ENCODE measurements around the gene AP2M1. TPM values are rescaled to one million over a fixed set of nuclear protein-coding genes. Genes with fewer than 3 reads are reported as not detected.

Gene AP2M1
- total and polyA plus RNA-seq, 2 of the 13 experiments (the other 11 are each of a cell fraction or from before 2014, with no cell fraction given) = 126 to 146 TPM

- H3K9ac ChIP-seq (ENCODE audit: insufficient read depth, low read depth, low read length) = peak overlapping the region; percentile 89
- H3K36me3 ChIP-seq (replicated peaks in 1 of 2; ENCODE audit: control insufficient read depth in 1 of 2, insufficient read depth in 2 of 2, low read length in 2 of 2) = peaks cover 2 to 6% of the 10 kb centered on the region in 2 experiments; a peak in 3 of 5 replicates
- intact Hi-C loops (cut with micrococcal nuclease; ENCODE audit: unreplicated experiment) = loop anchor here (2.0 to 5.0 kb wide), 2 partner anchors 92 to 239 kb away; no protein-coding TSS in a partner anchor
- H2AFZ ChIP-seq (ENCODE audit: low read length) = peak overlapping the region; percentile 56
- H3K27ac ChIP-seq (ENCODE audit: extremely low read length, insufficient read depth, low read length) = peak overlapping the region; percentile 61
- no TSS peak for BruUV-seq (replicated peaks)
- CTCF ChIA-PET (ENCODE audit: low intra/inter-chr PET ratio, low total read pairs) = no interaction called here
- H3K4me2 ChIP-seq (ENCODE audit: low read depth, low read length) = peak overlapping the region; percentile 82
- peak overlapping the region; percentile 86 to 94 (median 93) for H3K4me3 ChIP-seq (replicated peaks in 1 of 3; ENCODE audit: insufficient read depth in 1 of 3, low read depth in 2 of 3, low read length in 3 of 3)
- POLR2A ChIA-PET = interaction anchor here (0.7 to 2.8 kb wide), 12 partner anchors 9 to 250 kb away, joined by 3 to 28 read pairs (median 5); partner anchors contain the start of genes ABCC5, ABCF3, DVL3 and PARL
- in situ Hi-C loops (cut with HindIII; ENCODE audit: extremely low pct_ligation_motif_present, low pct_unique_long_range_greater_than_20kb) = loop anchor here (25.0 kb wide), 1 partner anchor 247 kb away; the partner anchor contains the start of gene PARL
- no peaks in the 10 kb centered on the region for H4K20me1 ChIP-seq (ENCODE audit: insufficient read depth, low read length)
- no peaks in the 10 kb centered on the region for H3K9me3 ChIP-seq (ENCODE audit: low read length)
- 4% methylated on average over 35 of the region's 37 CpGs for WGBS (ENCODE audit: low lambda C conversion rate)
- FAIRE-seq (peak; percentile 61), DNase-seq (ENCODE audit: low spot score) (peak; percentile 74), ATAC-seq (peak; percentile 81)
- H3K4me1 ChIP-seq (ENCODE audit: insufficient read depth, low read length) = peaks cover 23% of the 10 kb centered on the region
- peaks cover 30% of the 10 kb centered on the region for H3K79me2 ChIP-seq (ENCODE audit: insufficient read depth, low read length)
- H3K27me3 ChIP-seq (ENCODE audit: control insufficient read depth in 1 of 2, insufficient read depth in 2 of 2, low read length in 2 of 2) = no peaks in the 10 kb centered on the region; a peak in 1 of 5 replicates
- no peak for TF ChIP-seq ETS1 (CRISPR knock-in tag; IDR thresholded peaks at IDR 0.05)
- no peak; the same call in 1 of the 2 replicates for TF ChIP-seq KDM4B (CRISPR knock-in tag; IDR thresholded peaks at IDR 0.05)
- peak; percentile 39; the same call in 1 of the 2 replicates for TF ChIP-seq EHMT2 (IDR thresholded peaks at IDR 0.05; ENCODE audit: borderline replicate concordance, low read depth, low read length)
- TF ChIP-seq POLR2A (IDR thresholded peaks at IDR 0.05; ENCODE audit: insufficient read depth in 1 of 2, low read depth in 2 of 2, low read length in 2 of 2) = peak; percentile 42 to 83; a peak in 2 of 4 replicates
- peak; percentile 82; the same call in 1 of the 2 replicates for TF ChIP-seq SNAPC5 (CRISPR knock-in tag; IDR thresholded peaks at IDR 0.05; ENCODE audit: borderline replicate concordance)
- peak; percentile 25 for TF ChIP-seq TEAD3 (CRISPR knock-in tag; optimal IDR thresholded peaks at IDR 0.05; ENCODE audit: borderline replicate concordance)
- peak; percentile 73; the same call in 1 of the 2 replicates for TF ChIP-seq ZNF331 (CRISPR knock-in tag; IDR thresholded peaks at IDR 0.05)
- TF ChIP-seq ARNTL (CRISPR knock-in tag; IDR thresholded peaks at IDR 0.05) = peak; percentile 70; the same call in 1 of the 2 replicates
- peak; percentile 70; the same call in 1 of the 2 replicates for TF ChIP-seq ARID4A (CRISPR knock-in tag; IDR thresholded peaks at IDR 0.05; ENCODE audit: borderline replicate concordance)
- TF ChIP-seq MAFG (CRISPR knock-in tag; IDR thresholded peaks at IDR 0.05) = no peak
- no peak for TF ChIP-seq ZNF740 (CRISPR knock-in tag; IDR thresholded peaks at IDR 0.05)
- no peak for TF ChIP-seq ZNF557 (CRISPR knock-in tag; IDR thresholded peaks at IDR 0.05)
- peak; percentile 85 for TF ChIP-seq ZNF274 (CRISPR knock-in tag; IDR thresholded peaks at IDR 0.05)
- 0 out of 2 replicates have a peak, but pooled peaks have one; percentile 44 for TF ChIP-seq ZZZ3 (CRISPR knock-in tag; IDR thresholded peaks at IDR 0.05; ENCODE audit: borderline replicate concordance)
- TF ChIP-seq ZNF430 (CRISPR knock-in tag; IDR thresholded peaks at IDR 0.05) = peak; percentile 48; the same call in 1 of the 2 replicates
- TF ChIP-seq ZFP62 (CRISPR knock-in tag; IDR thresholded peaks at IDR 0.05) = no peak
- TF ChIP-seq ZNF431 (CRISPR knock-in tag; IDR thresholded peaks at IDR 0.05; ENCODE audit: borderline replicate concordance, low read depth) = no peak
These were observed 40.6 kb upstream of the AP2M1 start for GRCh38 chr3:184133840-184134745.
